IMR-90 (cell line): ENCODE results near the gene RFT1. TPM values are rescaled to one million over a fixed set of nuclear protein-coding genes. Genes with fewer than 3 reads are reported as not detected.

Source experiments
- ATAC-seq: fragments of 200-7000 bp; cut with Tn5 transposase; 2 replicates; pipeline ENCODE4 v1.9.1; 2020; ENCODE audit warnings: low read depth, mild to moderate bottlenecking, moderate library complexity
- BruUV-seq: library from RNA; stranded (reverse); fragments of 400-500 nt; replicated peaks from 2 replicates; lab custom pipeline; 2021; lab: Mats Ljungman, UMichigan
- CTCF ChIA-PET: fragments of 300-600 bp; formaldehyde crosslinking; extraction: SDS; loops from one replicate; lab custom pipeline; 2021; ENCODE audit warnings: antibody characterized with exemption; lab: Yijun Ruan, JAX
- POLR2A ChIA-PET: fragments of 300-600 bp; sonication (Branson Sonifier 250); formaldehyde crosslinking; loops from one replicate; lab custom pipeline; 2022; ENCODE audit warnings: antibody characterized with exemption; ENCODE audit not compliant: unreplicated experiment; lab: Charles Lee
- DNase-seq: peaks from one replicate; pipeline ENCODE4 v3.0.0; 2013
- H2AFZ ChIP-seq: replicated peaks from 2 replicates; pipeline ENCODE3; 2013; ENCODE audit warnings: low read length, mild to moderate bottlenecking; ENCODE audit not compliant: poor library complexity
- H2AK5ac ChIP-seq: 2 replicates; pipeline ENCODE4 v1.6.1; 2013; ENCODE audit warnings: low read depth, low read length, inconsistent platforms
- H2AK9ac ChIP-seq: replicated peaks from 2 replicates; pipeline ENCODE3; 2013; ENCODE audit warnings: mild to moderate bottlenecking, low read depth, low read length, moderate library complexity; ENCODE audit not compliant: poor library complexity
- H2BK120ac ChIP-seq: 2 replicates; pipeline ENCODE4 v1.6.1; 2013; ENCODE audit warnings: low read depth, low read length, inconsistent platforms
- H2BK15ac ChIP-seq: 3 replicates; pipeline ENCODE4 v1.6.1; 2013; ENCODE audit warnings: low read depth, low read length, inconsistent platforms
- H2BK20ac ChIP-seq: 2 replicates; pipeline ENCODE4 v1.6.1; 2013; ENCODE audit warnings: low read depth, mild to moderate bottlenecking, inconsistent platforms, low read length, moderate library complexity
- H2BK5ac ChIP-seq: 2 replicates; pipeline ENCODE4 v1.6.1; 2013; ENCODE audit warnings: mild to moderate bottlenecking, low read depth, low read length, inconsistent platforms; ENCODE audit not compliant: poor library complexity, severe bottlenecking
- H3K14ac ChIP-seq: replicated peaks from 2 replicates; pipeline ENCODE4 v1.6.1; 2013; ENCODE audit warnings: low read depth, low read length, inconsistent platforms
- H3K18ac ChIP-seq: 2 replicates; pipeline ENCODE4 v1.6.1; 2013; ENCODE audit warnings: low read depth, low read length, control low read depth
- H3K23ac ChIP-seq: 2 replicates; pipeline ENCODE4 v1.6.1; 2013; ENCODE audit warnings: low read depth, low read length, inconsistent platforms
- H3K27ac ChIP-seq: 2 replicates; pipeline ENCODE4 v1.5.1; 2013; ENCODE audit warnings: mild to moderate bottlenecking, control low read depth, low read length; ENCODE audit not compliant: insufficient read depth
- H3K27me3 ChIP-seq: 2 replicates; pipeline ENCODE4 v1.6.1; 2013; ENCODE audit warnings: low read length; ENCODE audit not compliant: control insufficient read depth, insufficient read depth
- H3K36me3 ChIP-seq: 2 replicates; pipeline ENCODE4 v1.6.1; 2013; ENCODE audit warnings: low read length, mixed read lengths; ENCODE audit not compliant: control insufficient read depth, insufficient read depth
- H3K4ac ChIP-seq: 2 replicates; pipeline ENCODE4 v1.6.1; 2013; ENCODE audit warnings: low read depth, low read length, inconsistent platforms
- H3K4me1 ChIP-seq: 2 replicates; pipeline ENCODE4 v1.6.1; 2013; ENCODE audit warnings: low read length, mixed read lengths; ENCODE audit not compliant: control insufficient read depth, insufficient read depth
- H3K4me2 ChIP-seq: 2 replicates; pipeline ENCODE4 v1.6.1; 2013; ENCODE audit warnings: low read depth, mild to moderate bottlenecking, control low read depth, low read length, moderate library complexity
- H3K4me3 ChIP-seq: 2 replicates; pipeline ENCODE4 v1.5.1; 2013; ENCODE audit warnings: low read depth, mild to moderate bottlenecking, control low read depth, low read length, moderate library complexity; ENCODE audit not compliant: insufficient read depth
- H3K56ac ChIP-seq: 2 replicates; pipeline ENCODE4 v1.6.1; 2013; ENCODE audit warnings: low read length, inconsistent platforms; ENCODE audit not compliant: insufficient read depth; ENCODE audit errors: extremely low read depth
- H3K79me1 ChIP-seq, 2 experiments: 2 replicates each; pipeline ENCODE4 v1.6.1; 2013; ENCODE audit warnings: low read length in 2 of 2, inconsistent platforms in 1 of 2, low read depth in 1 of 2
- H3K9ac ChIP-seq: 2 replicates; pipeline ENCODE4 v1.6.1; 2013; ENCODE audit warnings: low read depth, low read length, control low read depth
- H3K9me1 ChIP-seq: 2 replicates; pipeline ENCODE4 v1.6.1; 2013; ENCODE audit warnings: low read length, inconsistent platforms; ENCODE audit not compliant: insufficient read depth
- H3K9me3 ChIP-seq: 2 replicates; pipeline ENCODE4 v1.6.1; 2013; ENCODE audit warnings: low read length; ENCODE audit not compliant: control insufficient read depth, insufficient read depth
- H4K20me1 ChIP-seq: 2 replicates; pipeline ENCODE4 v1.6.1; 2013; ENCODE audit warnings: low read length, inconsistent platforms; ENCODE audit not compliant: insufficient read depth
- H4K5ac ChIP-seq: 2 replicates; pipeline ENCODE4 v1.6.1; 2013; ENCODE audit warnings: mild to moderate bottlenecking, low read depth, low read length, control low read depth
- H4K8ac ChIP-seq, 2 experiments: 2 replicates each; pipeline ENCODE4 v1.6.1; 2013; ENCODE audit warnings: low read depth in 2 of 2, low read length in 2 of 2, control low read depth in 1 of 2, inconsistent platforms in 1 of 2
- H4K91ac ChIP-seq: 2 replicates; pipeline ENCODE4 v1.6.1; 2013; ENCODE audit warnings: low read depth, low read length, inconsistent platforms; ENCODE audit not compliant: insufficient read depth
- BHLHE40 ChIP-seq: fragments of 150-350 bp; IDR thresholded peaks from 2 replicates; pipeline ENCODE4 v1.6.1; 2016; ENCODE audit warnings: mild to moderate bottlenecking, low read depth, low read length
- CHD1 ChIP-seq: IDR thresholded peaks from 2 replicates; pipeline ENCODE4 v1.6.1; 2012; ENCODE audit warnings: low read depth, low read length, improper control_type of control experiment
- FOS ChIP-seq: fragments of 150-350 bp; IDR thresholded peaks from 2 replicates; pipeline ENCODE4 v1.6.1; 2016; ENCODE audit warnings: low read depth, low read length
- MAFK ChIP-seq: IDR thresholded peaks from 2 replicates; pipeline ENCODE4 v1.6.1; 2012; ENCODE audit warnings: low read depth, low read length, improper control_type of control experiment
- MAZ ChIP-seq: IDR thresholded peaks from 2 replicates; pipeline ENCODE4 v1.6.1; 2012; ENCODE audit warnings: low read depth, mild to moderate bottlenecking, low read length, improper control_type of control experiment, moderate library complexity, borderline replicate concordance
- MXI1 ChIP-seq: IDR thresholded peaks from 2 replicates; pipeline ENCODE4 v1.6.1; 2012; ENCODE audit warnings: low read depth, mild to moderate bottlenecking, low read length, moderate library complexity, borderline replicate concordance
- NFE2L2 ChIP-seq: fragments of 150-350 bp; IDR thresholded peaks from 2 replicates; pipeline ENCODE4 v1.6.1; 2016; ENCODE audit warnings: low read depth, mild to moderate bottlenecking, low read length
- RAD21 ChIP-seq: IDR thresholded peaks from 2 replicates; pipeline ENCODE4 v1.6.1; 2012; ENCODE audit warnings: low read length, improper control_type of control experiment
- RCOR1 ChIP-seq: IDR thresholded peaks from 2 replicates; pipeline ENCODE4 v1.6.1; 2012; ENCODE audit warnings: mild to moderate bottlenecking, low read length, improper control_type of control experiment; ENCODE audit not compliant: insufficient replicate concordance
- RFX5 ChIP-seq: IDR thresholded peaks from 2 replicates; pipeline ENCODE4 v1.8.0; 2012; ENCODE audit warnings: low read depth, mild to moderate bottlenecking, low read length, moderate library complexity
- SMC3 ChIP-seq: fragments of 150-350 bp; IDR thresholded peaks from 2 replicates; pipeline ENCODE4 v1.6.1; 2016; ENCODE audit warnings: low read depth, mild to moderate bottlenecking, antibody characterized with exemption, low read length, moderate library complexity
- WGBS, 2 experiments: methylation state at CpG; one replicate each; pipeline versions ENCODE4 v1.1.5 to v1.1.7; 2013; ENCODE audit warnings: missing lambda C conversion rate in 2 of 2; ENCODE audit not compliant: insufficient read length in 1 of 2; ENCODE audit errors: extremely low coverage in 2 of 2; 5-methylcytosine and 5-hydroxymethylcytosine counted together
- dilution Hi-C: fragments of 300-500 bp; cut with HindIII; formaldehyde crosslinking; loops from one replicate; pipeline ENCODE4 v1.14.3; 2018; ENCODE audit warnings: low sequenced_read_pairs; ENCODE audit not compliant: unreplicated experiment
- in situ Hi-C: fragments of 300-500 bp; cut with MboI; formaldehyde crosslinking; loops from 3 replicates; pipeline ENCODE4 v1.14.3; 2019; ENCODE audit warnings: low sequenced_read_pairs, inconsistent platforms, mixed read lengths
- intact Hi-C: fragments of 100-400 bp; cut with micrococcal nuclease; formaldehyde crosslinking; loops from 2 replicates; pipeline ENCODE4 v1.10.0; 2022
- polyA plus RNA-seq, 3 experiments: library from polyadenylated mRNA; depleted of rRNA; stranded (reverse); fragments of >200 nt; gene quantifications; 2 replicates each; pipeline ENCODE4 v1.2.3, GENCODE V29; 2012; ENCODE audit warnings: low replicate concordance in 1 of 3
- total RNA-seq: library from RNA; depleted of rRNA; stranded (reverse); fragments of >200 nt; gene quantifications from 2 replicates; pipeline ENCODE4 v1.2.3, GENCODE V29; 2012
- TF ChIP-seq, protein P1 (sequence below): conservative IDR thresholded peaks from 2 replicates; pipeline ENCODE4 v1.5.1; 2012; ENCODE audit warnings: mild to moderate bottlenecking, low read depth, low read length, improper control_type of control experiment

RFT1 gene
- total and polyA plus RNA-seq, 2 of the 4 experiments (the other 2 are of a cell fraction): 14.5 to 23.5 TPM

DNA sequence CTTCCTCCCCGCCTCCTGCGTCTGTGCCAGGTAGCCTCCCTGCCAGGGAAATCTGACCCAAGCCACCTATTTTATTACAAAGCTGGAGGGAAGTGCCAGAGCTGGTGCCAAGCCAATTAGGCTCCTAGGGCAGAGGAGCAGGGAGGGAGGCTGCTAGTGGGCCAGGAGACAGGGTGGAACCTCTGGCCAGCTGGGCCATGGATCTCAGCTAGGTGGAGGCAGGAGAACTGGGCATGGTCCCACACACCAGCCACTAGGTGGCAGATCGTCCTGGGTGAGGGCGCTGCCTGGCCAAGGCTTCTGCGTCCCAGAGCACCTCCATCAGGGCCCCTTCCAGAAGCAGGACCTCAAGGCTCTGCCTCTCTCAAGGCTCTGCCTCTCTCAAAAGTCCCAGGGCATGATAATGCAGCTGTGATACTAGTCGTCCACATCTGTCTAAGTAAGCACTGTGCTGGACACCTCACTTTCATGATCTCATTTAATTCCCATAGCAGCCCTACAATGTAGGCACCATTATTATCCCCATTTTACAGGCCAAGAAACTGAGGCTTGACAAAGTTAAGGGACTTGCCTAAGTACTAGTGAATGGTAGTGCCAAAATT is 4.5 kb upstream of the RFT1 start:
- intact Hi-C loops: loop anchor here (1.0 kb wide), 2 partner anchors 62 to 576 kb away; no protein-coding TSS in a partner anchor
- CTCF ChIA-PET: interaction anchor here (1.3 to 2.5 kb wide), 2 partner anchors 10 to 62 kb away, joined by 8 to 13 read pairs; no protein-coding TSS in a partner anchor

More for the DNA sequence above, 4.5 kb upstream of the RFT1 start:
- Histone ChIP-seq H3K18ac (no peak overlapping the region), H3K4me2 (no peak overlapping the region), H3K36me3 (no peaks in the 10 kb centered on the region), H2AFZ (peak overlapping the region; percentile 36), H3K9me1 (peaks cover 5% of the 10 kb centered on the region), H2BK120ac (no peak overlapping the region), H3K9me3 (no peaks in the 10 kb centered on the region), H3K79me1 (peaks cover 6 to 9% of the 10 kb centered on the region in 2 experiments; a peak in 3 of 4 replicates), H2BK20ac (no peak overlapping the region), H4K91ac (no peak overlapping the region), H3K4ac (no peak overlapping the region), H3K14ac (no peak overlapping the region), H3K4me1 (peaks cover 8% of the 10 kb centered on the region), H2AK9ac (peak overlapping the region; percentile 83), H3K27me3 (no peaks in the 10 kb centered on the region), H4K5ac (no peak overlapping the region), H3K4me3 (no peak overlapping the region), H2AK5ac (no peak overlapping the region), H2BK15ac (no peak overlapping the region), H3K56ac (no peak overlapping the region), H3K23ac (no peak overlapping the region), H4K20me1 (no peaks in the 10 kb centered on the region), H4K8ac (no peak overlapping the region), H3K9ac (no peak overlapping the region), H2BK5ac (no peak overlapping the region), H3K27ac (no peak overlapping the region)
- BruUV-seq: no TSS peak
- TF ChIP-seq RFX5 (no peak), FOS (no peak), MAFK (no peak), RCOR1 (no peak), MAZ (no peak), MXI1 (no peak), NFE2L2 (no peak), RAD21 (peak; percentile 80), SMC3 (peak; percentile 79), BHLHE40 (no peak), CHD1 (no peak)
- TF ChIP-seq, protein P1, sequence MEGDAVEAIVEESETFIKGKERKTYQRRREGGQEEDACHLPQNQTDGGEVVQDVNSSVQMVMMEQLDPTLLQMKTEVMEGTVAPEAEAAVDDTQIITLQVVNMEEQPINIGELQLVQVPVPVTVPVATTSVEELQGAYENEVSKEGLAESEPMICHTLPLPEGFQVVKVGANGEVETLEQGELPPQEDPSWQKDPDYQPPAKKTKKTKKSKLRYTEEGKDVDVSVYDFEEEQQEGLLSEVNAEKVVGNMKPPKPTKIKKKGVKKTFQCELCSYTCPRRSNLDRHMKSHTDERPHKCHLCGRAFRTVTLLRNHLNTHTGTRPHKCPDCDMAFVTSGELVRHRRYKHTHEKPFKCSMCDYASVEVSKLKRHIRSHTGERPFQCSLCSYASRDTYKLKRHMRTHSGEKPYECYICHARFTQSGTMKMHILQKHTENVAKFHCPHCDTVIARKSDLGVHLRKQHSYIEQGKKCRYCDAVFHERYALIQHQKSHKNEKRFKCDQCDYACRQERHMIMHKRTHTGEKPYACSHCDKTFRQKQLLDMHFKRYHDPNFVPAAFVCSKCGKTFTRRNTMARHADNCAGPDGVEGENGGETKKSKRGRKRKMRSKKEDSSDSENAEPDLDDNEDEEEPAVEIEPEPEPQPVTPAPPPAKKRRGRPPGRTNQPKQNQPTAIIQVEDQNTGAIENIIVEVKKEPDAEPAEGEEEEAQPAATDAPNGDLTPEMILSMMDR: peak; percentile 83
- POLR2A ChIA-PET: no interaction called here
- in situ Hi-C loops: loop anchor here (5.0 kb wide), 1 partner anchor 58 kb away; no protein-coding TSS in a partner anchor
- DNase-seq (peak; percentile 63), ATAC-seq (peak; percentile 77)
- WGBS, 2 experiments: 10% methylated on average over 2 of the region's 6 CpGs; no CpG with 5 or more reads in 1 of the 2 experiments
- dilution Hi-C loops: no loop called here
